Activated CD8-positive, alpha-beta T cell treated with anti-CD3 and anti-CD28 coated beads, Interleukin-2, amount 10 ng/mL, durations not matched to agents 7 days and 5 days (primary cell): Measurements from ENCODE around the gene ZNRF4. TPM values are rescaled to one million over a fixed set of nuclear protein-coding genes. Genes with fewer than 3 reads are reported as not detected.

Experiments
- ATAC-seq: fragments of 150-1000 bp; cut with Tn5 transposase; one replicate; pipeline ENCODE4 v1.10.0; 2021; ENCODE audit warnings: moderate library complexity
- CTCF ChIA-PET: fragments of 350-600 bp; sonication (Branson Sonifier 250); formaldehyde crosslinking; loops from one replicate; lab custom pipeline; 2021; ENCODE audit warnings: antibody characterized with exemption; lab: Charles Lee
- POLR2A ChIA-PET: fragments of 350-600 bp; sonication (Branson Sonifier 250); formaldehyde crosslinking; loops from one replicate; lab custom pipeline; 2021; ENCODE audit warnings: antibody characterized with exemption; lab: Charles Lee
- DNase-seq: peaks from one replicate; pipeline ENCODE4 v3.0.0-alpha.2; 2020
- H3K27ac Mint-ChIP-seq: one replicate; pipeline ENCODE4 v1.8.0; 2021; ENCODE audit warnings: mild to moderate bottlenecking, mixed read lengths
- H3K27me3 Mint-ChIP-seq: one replicate; pipeline ENCODE4 v1.8.0; 2021; ENCODE audit warnings: low read depth, mixed read lengths
- H3K36me3 Mint-ChIP-seq: one replicate; pipeline ENCODE4 v1.8.0; 2021; ENCODE audit warnings: low read depth, mixed read lengths
- H3K4me1 Mint-ChIP-seq: one replicate; pipeline ENCODE4 v1.8.0; 2021; ENCODE audit warnings: low read depth, mixed read lengths
- H3K4me3 Mint-ChIP-seq: one replicate; pipeline ENCODE4 v1.8.0; 2021; ENCODE audit warnings: mild to moderate bottlenecking, mixed read lengths
- H3K9me3 Mint-ChIP-seq: one replicate; pipeline ENCODE4 v1.8.0; 2022; ENCODE audit warnings: mixed read lengths; ENCODE audit not compliant: insufficient read depth
- total RNA-seq, 2 experiments: library from RNA; stranded (reverse); gene quantifications; one replicate each; pipeline ENCODE4 v1.2.3, GENCODE V29; 2021

Gene ZNRF4
- total RNA-seq, 2 experiments from 2014 or later, result not detected

- H3K9me3 Mint-ChIP-seq, result no peaks in the 10 kb centered on the region
- no peak for ATAC-seq
These were observed 4.1 kb downstream of the ZNRF4 start for GRCh38 chr19:5459360-5459759.

GRCh38 chr19:5460748-5461147 lies 5.5 kb downstream of the ZNRF4 start:
- no peaks in the 10 kb centered on the region for H3K36me3 Mint-ChIP-seq
- ATAC-seq, result no peak
- POLR2A ChIA-PET, result no interaction called here
- H3K9me3 Mint-ChIP-seq, result no peaks in the 10 kb centered on the region
- no peaks in the 10 kb centered on the region for H3K27me3 Mint-ChIP-seq
- DNase-seq, result no peak
- H3K4me3 Mint-ChIP-seq, result no peak overlapping the region
- no peaks in the 10 kb centered on the region for H3K4me1 Mint-ChIP-seq
- no peak overlapping the region for H3K27ac Mint-ChIP-seq
- CTCF ChIA-PET, result no interaction called here

More at GRCh38 chr19:5459360-5459759, 4.1 kb downstream of the ZNRF4 start:
- Mint-ChIP-seq H3K4me1 (no peaks in the 10 kb centered on the region), H3K36me3 (no peaks in the 10 kb centered on the region), H3K27ac (no peak overlapping the region), H3K27me3 (no peaks in the 10 kb centered on the region), H3K4me3 (no peak overlapping the region)
- no peak for DNase-seq
- ChIA-PET POLR2A (no interaction called here), CTCF (no interaction called here)

GRCh38 chr19:5463959-5464358 lies 8.7 kb downstream of the ZNRF4 start:
- H3K27me3 Mint-ChIP-seq, result no peaks in the 10 kb centered on the region
- no peak overlapping the region for H3K4me3 Mint-ChIP-seq
- POLR2A ChIA-PET, result no interaction called here
- H3K9me3 Mint-ChIP-seq, result no peaks in the 10 kb centered on the region
- ATAC-seq (no peak), DNase-seq (no peak)
- H3K27ac Mint-ChIP-seq, result no peak overlapping the region
- CTCF ChIA-PET, result no interaction called here
- no peaks in the 10 kb centered on the region for H3K36me3 Mint-ChIP-seq
- no peaks in the 10 kb centered on the region for H3K4me1 Mint-ChIP-seq

- ChIA-PET CTCF (no interaction called here), POLR2A (no interaction called here)
- ATAC-seq (no peak), DNase-seq (no peak)
- Mint-ChIP-seq H3K36me3 (no peaks in the 10 kb centered on the region), H3K4me3 (no peak overlapping the region), H3K4me1 (no peaks in the 10 kb centered on the region), H3K27me3 (no peaks in the 10 kb centered on the region), H3K9me3 (no peaks in the 10 kb centered on the region), H3K27ac (no peak overlapping the region)
These were observed 10.9 kb downstream of the ZNRF4 start for GRCh38 chr19:5466072-5466471.

- DNase-seq (no peak), ATAC-seq (no peak)
- ChIA-PET POLR2A (no interaction called here), CTCF (no interaction called here)
- Mint-ChIP-seq H3K36me3 (no peaks in the 10 kb centered on the region), H3K4me3 (no peak overlapping the region), H3K27ac (no peak overlapping the region), H3K27me3 (no peaks in the 10 kb centered on the region), H3K4me1 (no peaks in the 10 kb centered on the region), H3K9me3 (no peaks in the 10 kb centered on the region)
These were observed 11.6 kb downstream of the ZNRF4 start for GRCh38 chr19:5466814-5467291.

- Mint-ChIP-seq H3K9me3 (no peaks in the 10 kb centered on the region), H3K4me1 (no peaks in the 10 kb centered on the region), H3K36me3 (no peaks in the 10 kb centered on the region), H3K27ac (no peak overlapping the region), H3K4me3 (no peak overlapping the region), H3K27me3 (no peaks in the 10 kb centered on the region)
- ChIA-PET CTCF (no interaction called here), POLR2A (no interaction called here)
- DNase-seq (no peak), ATAC-seq (no peak)
These were observed 15.1 kb downstream of the ZNRF4 start for GRCh38 chr19:5470264-5470671.

- H3K9me3 Mint-ChIP-seq, result no peaks in the 10 kb centered on the region
- H3K36me3 Mint-ChIP-seq, result no peaks in the 10 kb centered on the region
- no peak overlapping the region for H3K4me3 Mint-ChIP-seq
- ChIA-PET CTCF (interaction anchor here (0.6 kb wide), 1 partner anchor 1684 kb away, joined by 3 read pairs; no protein-coding TSS in a partner anchor), POLR2A (no interaction called here)
- DNase-seq, result no peak
- ATAC-seq, result no peak
- no peaks in the 10 kb centered on the region for H3K27me3 Mint-ChIP-seq
- H3K27ac Mint-ChIP-seq, result no peak overlapping the region
- no peaks in the 10 kb centered on the region for H3K4me1 Mint-ChIP-seq
These were observed 17.1 kb downstream of the ZNRF4 start for GRCh38 chr19:5472286-5472685.

- POLR2A ChIA-PET, result no interaction called here
These were observed 18.4 kb downstream of the ZNRF4 start for GRCh38 chr19:5473646-5474045.

GRCh38 chr19:5477451-5478215 lies 22.4 kb downstream of the ZNRF4 start:
- POLR2A ChIA-PET, result no interaction called here
- no peak for DNase-seq

More at GRCh38 chr19:5473646-5474045, 18.4 kb downstream of the ZNRF4 start:
- H3K9me3 Mint-ChIP-seq, result no peaks in the 10 kb centered on the region
- DNase-seq (no peak), ATAC-seq (no peak)
- H3K4me1 Mint-ChIP-seq, result no peaks in the 10 kb centered on the region
- peaks cover 2% of the 10 kb centered on the region for H3K27me3 Mint-ChIP-seq
- no peak overlapping the region for H3K27ac Mint-ChIP-seq
- CTCF ChIA-PET, result no interaction called here
- no peaks in the 10 kb centered on the region for H3K36me3 Mint-ChIP-seq
- H3K4me3 Mint-ChIP-seq, result no peak overlapping the region

GRCh38 chr19:5478241-5478924 lies 23.2 kb downstream of the ZNRF4 start:
- H3K27ac Mint-ChIP-seq, result no peak overlapping the region

More at GRCh38 chr19:5477451-5478215, 22.4 kb downstream of the ZNRF4 start:
- CTCF ChIA-PET, result no interaction called here
- no peak for ATAC-seq
- Mint-ChIP-seq H3K27me3 (peaks cover 2% of the 10 kb centered on the region), H3K36me3 (no peaks in the 10 kb centered on the region), H3K9me3 (no peaks in the 10 kb centered on the region), H3K4me3 (no peak overlapping the region), H3K4me1 (no peaks in the 10 kb centered on the region), H3K27ac (no peak overlapping the region)

GRCh38 chr19:5478925-5479588 lies 23.8 kb downstream of the ZNRF4 start:
- no peak overlapping the region for H3K4me3 Mint-ChIP-seq
- ChIA-PET CTCF (interaction anchor here (1.3 kb wide), 1 partner anchor 26 kb away, joined by 3 read pairs; no protein-coding TSS in a partner anchor), POLR2A (interaction anchor here (0.7 kb wide), 1 partner anchor 205 kb away, joined by 3 read pairs; no protein-coding TSS in a partner anchor)
- ATAC-seq (no peak), DNase-seq (no peak)
- no peak overlapping the region for H3K27ac Mint-ChIP-seq
- H3K4me1 Mint-ChIP-seq, result no peaks in the 10 kb centered on the region
- H3K9me3 Mint-ChIP-seq, result no peaks in the 10 kb centered on the region
- H3K36me3 Mint-ChIP-seq, result no peaks in the 10 kb centered on the region
- peaks cover 2% of the 10 kb centered on the region for H3K27me3 Mint-ChIP-seq

More at GRCh38 chr19:5478241-5478924, 23.2 kb downstream of the ZNRF4 start:
- CTCF ChIA-PET, result no interaction called here
- Mint-ChIP-seq H3K4me1 (no peaks in the 10 kb centered on the region), H3K27me3 (peaks cover 2% of the 10 kb centered on the region), H3K36me3 (no peaks in the 10 kb centered on the region), H3K4me3 (no peak overlapping the region), H3K9me3 (no peaks in the 10 kb centered on the region)
- no peak for DNase-seq
- no peak for ATAC-seq
- POLR2A ChIA-PET, result no interaction called here
